Daoy (cell line): ENCODE results near the gene KLHL5. TPM values are rescaled to one million over a fixed set of nuclear protein-coding genes. Genes with fewer than 3 reads are reported as not detected.
"Not testable (repeated sequence)": the region's sequence is repeated elsewhere in the genome, so short reads cannot be mapped to it uniquely, and the experiment has no call there.

ENCODE experiments used
- DNase-seq: peaks from one replicate; pipeline ENCODE4 v3.0.0-alpha.2; 2015; ENCODE audit warnings: low read depth
- total RNA-seq: library from RNA; depleted of rRNA; stranded (reverse); fragments of >200 nt; shearing (Covaris generic); gene quantifications from 2 replicates; pipeline ENCODE4 v1.2.3, GENCODE V29; 2014; rRNA removed

The KLHL5 gene
- 86.6 and 99.3 TPM in 2 replicates for total RNA-seq

GRCh38 chr4:39062094-39062769, at the start of gene KLHL5:
TSS of gene KLHL5 (plus strand) at chr4:39062232. CDS start at chr4:39062653, 421 bp downstream.
- DNase-seq = no peak

GRCh38 chr4:39014028-39014427, 48.0 kb upstream of the KLHL5 start:
- DNase-seq = no peak

GRCh38 chr4:39020130-39020529, 41.9 kb upstream of the KLHL5 start:
- no peak for DNase-seq

GRCh38 chr4:39021631-39022030, 40.4 kb upstream of the KLHL5 start:
- no peak for DNase-seq

- no peak for DNase-seq
These were observed 39.8 kb upstream of the KLHL5 start for GRCh38 chr4:39022241-39022640.

GRCh38 chr4:39023059-39023458, 39.0 kb upstream of the KLHL5 start:
- no peak for DNase-seq

- no peak for DNase-seq
These were observed 37.6 kb upstream of the KLHL5 start for GRCh38 chr4:39024311-39024865.

GRCh38 chr4:39025552-39026085, 36.4 kb upstream of the KLHL5 start:
- DNase-seq = no peak

GRCh38 chr4:39026096-39026495, 35.9 kb upstream of the KLHL5 start:
- DNase-seq = no peak

GRCh38 chr4:39029752-39030694, 32.0 kb upstream of the KLHL5 start:
- DNase-seq = no peak

GRCh38 chr4:39030725-39031124, 31.3 kb upstream of the KLHL5 start:
- DNase-seq = no peak

GRCh38 chr4:39031590-39032020, 30.4 kb upstream of the KLHL5 start:
- not testable (repeated sequence) for DNase-seq

- peak; percentile 59 for DNase-seq
These were observed 29.6 kb upstream of the KLHL5 start, which contains the start of gene TMEM156 for GRCh38 chr4:39032218-39033085. TSS of gene TMEM156 (minus strand) at chr4:39032409. CDS start at chr4:39032313, 96 bp downstream.

GRCh38 chr4:39036172-39036571, 25.9 kb upstream of the KLHL5 start:
- DNase-seq = peak; percentile 93

GRCh38 chr4:39037491-39037825, 24.6 kb upstream of the KLHL5 start:
- peak; percentile 73 for DNase-seq

- no peak for DNase-seq
These were observed 24.1 kb upstream of the KLHL5 start for GRCh38 chr4:39037941-39038340.

GRCh38 chr4:39039108-39039507, 22.9 kb upstream of the KLHL5 start:
- DNase-seq = no peak

GRCh38 chr4:39042366-39042765, 19.7 kb upstream of the KLHL5 start:
- DNase-seq = no peak

GRCh38 chr4:39043058-39043860, 18.8 kb upstream of the KLHL5 start:
- peak; percentile 70 for DNase-seq

GRCh38 chr4:39043861-39044363, 18.1 kb upstream of the KLHL5 start:
- DNase-seq = peak; percentile 56
